ENCODE measurements around the gene CHRDL2.

- TF ChIP-seq MXI1 (IDR thresholded peaks at IDR 0.05; ENCODE audit: low read depth, low read length): no peak
- TF ChIP-seq TEAD4 (IDR thresholded peaks at IDR 0.05; ENCODE audit: borderline replicate concordance, insufficient read depth): no peak
- TF ChIP-seq USF2 (IDR thresholded peaks at IDR 0.05; ENCODE audit: borderline replicate concordance, low read depth, low read length): no peak
- no peak for TF ChIP-seq FOSL2 (IDR thresholded peaks at IDR 0.05; ENCODE audit: borderline replicate concordance, low read depth)
- no peak for TF ChIP-seq CTCF (IDR thresholded peaks at IDR 0.05)
- no peak for TF ChIP-seq EP300 (IDR thresholded peaks at IDR 0.05; ENCODE audit: borderline replicate concordance in 1 of 2, low read depth in 1 of 2, low read length in 1 of 2)
- no peak for TF ChIP-seq PBX3 (IDR thresholded peaks at IDR 0.05)
- TF ChIP-seq MAX (IDR thresholded peaks at IDR 0.05; ENCODE audit: low read depth): no peak
These were observed 45.8 kb upstream of the CHRDL2 start for GRCh38 chr11:74777038-74777437.
